NCI-H446 (cell line): ENCODE results near the gene ALOX12.

Experiments used
- DNase-seq, 2 experiments: peaks; one replicate each; lab custom pipeline; 2025; lab: John Stamatoyannopoulos, UW

The ALOX12 gene

DNA sequence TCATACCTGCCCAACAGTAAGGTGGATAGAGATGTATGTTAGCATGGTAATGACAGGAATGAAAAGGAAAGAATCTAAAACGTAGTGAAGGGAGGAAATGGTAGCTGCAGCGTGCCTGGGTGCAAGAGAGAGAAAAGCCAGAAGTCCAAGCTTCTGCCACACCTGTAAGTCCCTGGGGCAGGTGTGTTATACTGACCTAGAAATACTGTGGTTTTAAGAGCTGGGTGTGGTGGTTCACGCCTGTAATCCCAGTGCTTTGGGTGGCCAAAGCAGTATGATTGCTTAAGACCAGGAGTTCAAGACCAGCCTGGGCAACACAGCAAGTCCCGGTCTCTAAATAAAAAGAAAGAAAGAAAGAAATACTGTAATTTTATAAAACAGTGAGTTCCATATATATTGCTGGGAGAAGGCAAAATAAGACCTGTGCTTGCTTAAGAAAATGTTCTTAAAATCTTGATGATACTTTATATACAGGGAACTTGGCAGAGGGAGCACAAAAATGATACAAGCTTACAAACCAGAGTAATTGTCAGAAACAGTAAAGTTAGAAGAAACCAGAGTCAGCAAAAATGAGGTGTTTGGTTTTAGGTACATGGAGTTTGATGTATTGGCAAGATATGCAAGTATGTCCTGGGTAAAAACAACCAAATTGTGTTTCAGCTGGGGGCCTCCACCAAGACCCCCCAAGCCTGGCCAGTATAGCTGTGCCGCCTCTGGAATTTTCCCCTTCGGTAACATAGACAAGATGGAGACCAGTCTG, 6.6 kb downstream of the ALOX12 start:
- no peak for DNase-seq

DNA sequence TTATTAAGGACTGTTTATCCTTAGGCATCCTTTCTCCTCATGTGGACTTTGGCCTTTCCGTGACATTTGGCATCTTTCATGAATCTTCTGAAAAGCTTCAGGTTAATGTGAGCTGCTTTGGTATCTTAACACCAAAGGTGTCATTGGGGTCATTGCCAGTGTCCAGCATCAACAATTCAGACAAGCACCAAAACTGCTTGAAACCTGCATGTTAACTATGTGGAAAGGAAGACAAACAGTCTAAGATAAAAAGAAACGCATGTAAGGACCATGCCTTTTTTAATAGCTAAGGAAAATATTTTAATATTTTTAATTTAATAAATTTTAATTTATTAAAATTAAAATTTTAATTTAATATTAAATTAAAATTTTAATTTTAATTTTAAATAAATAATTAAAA, 7.9 kb downstream of the ALOX12 start:
- DNase-seq = no peak

DNA sequence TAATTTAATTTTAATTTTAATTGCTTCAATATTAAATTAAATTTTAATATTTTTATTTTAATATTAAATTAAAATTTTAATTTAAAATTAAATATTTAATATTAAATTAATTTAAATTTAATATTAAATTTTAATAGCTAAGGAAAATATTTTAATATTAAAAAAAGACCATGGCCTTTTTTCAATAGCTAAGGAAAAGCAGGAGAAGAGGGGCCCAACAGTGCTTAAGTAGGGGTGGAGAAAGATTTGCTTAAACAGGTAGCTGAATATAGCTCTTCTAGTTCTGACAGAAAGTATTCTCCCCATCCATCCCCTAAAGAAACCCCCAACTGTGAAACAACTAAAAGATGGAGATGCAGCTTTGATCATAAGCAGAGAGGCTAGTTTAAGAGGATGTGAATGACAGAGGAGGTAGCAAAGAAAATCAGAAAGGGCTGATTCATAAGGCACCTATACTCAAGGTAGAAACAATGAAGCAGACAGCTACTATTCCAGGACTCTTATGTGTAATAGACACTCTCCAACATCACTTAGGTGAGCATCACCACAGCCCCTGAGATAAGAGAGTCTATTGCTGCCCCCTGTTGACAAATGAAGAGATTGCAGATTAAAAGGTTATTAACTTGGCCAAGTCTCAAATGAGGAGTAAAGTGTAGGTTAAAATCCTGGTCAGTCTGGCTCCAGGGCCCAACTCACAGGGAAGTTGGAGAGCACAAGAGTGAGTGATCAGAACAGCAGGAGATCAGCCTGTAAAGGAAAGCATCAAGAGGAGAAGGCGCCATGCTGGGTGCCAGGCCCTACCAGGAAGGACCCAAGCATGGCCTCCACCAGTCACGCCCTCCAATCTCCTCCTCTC, 8.8 kb downstream of the ALOX12 start:
- peak; percentile 45 to 67 for DNase-seq

DNA sequence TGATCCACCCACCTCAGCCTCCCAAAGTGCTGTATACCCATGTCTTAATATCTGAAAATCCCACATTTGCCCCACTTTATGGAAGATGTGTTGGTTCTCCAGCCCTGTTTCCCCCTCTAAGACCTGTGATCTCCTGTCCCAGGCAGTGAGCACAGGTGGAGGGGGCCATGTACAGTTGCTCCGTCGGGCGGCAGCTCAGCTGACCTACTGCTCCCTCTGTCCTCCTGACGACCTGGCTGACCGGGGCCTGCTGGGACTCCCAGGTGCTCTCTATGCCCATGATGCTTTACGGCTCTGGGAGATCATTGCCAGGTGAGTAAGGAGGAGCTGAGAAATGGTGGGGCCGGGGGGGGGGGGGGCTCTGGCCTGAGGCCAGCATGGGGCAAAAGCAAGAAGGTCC, 9.9 kb downstream of the ALOX12 start:
- no peak for DNase-seq

DNA sequence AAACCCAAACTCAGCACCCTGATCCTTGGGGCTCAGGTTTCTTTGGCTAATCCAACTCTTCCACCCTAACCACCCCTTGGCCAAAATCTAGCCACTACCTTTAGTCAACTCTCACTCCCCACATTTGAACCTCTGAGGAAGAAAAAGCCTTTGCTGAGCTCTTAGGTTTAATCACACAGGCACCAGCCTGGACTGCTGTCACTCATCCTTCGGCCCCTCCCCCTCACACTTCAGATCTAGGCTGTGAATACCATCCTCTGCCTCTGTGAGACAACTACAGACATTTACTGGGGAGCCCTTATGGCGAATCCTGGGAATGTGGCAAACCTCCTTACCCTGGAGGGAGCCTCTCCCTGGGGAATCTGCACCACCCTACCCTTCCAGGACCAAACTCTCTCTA, 11.3 kb downstream of the ALOX12 start:
- DNase-seq = no peak

DNA sequence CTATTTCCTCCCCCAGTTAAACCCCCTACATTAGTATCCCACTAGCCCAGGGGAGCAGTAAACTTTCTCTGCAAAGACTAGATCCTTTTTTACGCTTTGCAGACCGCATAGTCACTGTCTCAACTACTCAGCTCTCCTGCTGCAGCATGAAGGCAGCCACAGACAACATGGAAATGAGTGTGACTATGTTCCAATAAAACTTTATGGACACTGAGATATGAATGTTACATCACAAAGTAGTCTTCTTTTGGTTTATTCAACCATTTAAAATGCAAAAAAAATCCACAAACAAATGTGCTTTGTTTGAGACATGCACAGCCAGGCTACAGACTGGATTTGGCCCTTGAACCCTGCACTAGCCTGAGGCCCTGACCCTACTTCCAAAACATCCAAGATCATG, 14.7 kb downstream of the ALOX12 start:
- no peak for DNase-seq

DNA sequence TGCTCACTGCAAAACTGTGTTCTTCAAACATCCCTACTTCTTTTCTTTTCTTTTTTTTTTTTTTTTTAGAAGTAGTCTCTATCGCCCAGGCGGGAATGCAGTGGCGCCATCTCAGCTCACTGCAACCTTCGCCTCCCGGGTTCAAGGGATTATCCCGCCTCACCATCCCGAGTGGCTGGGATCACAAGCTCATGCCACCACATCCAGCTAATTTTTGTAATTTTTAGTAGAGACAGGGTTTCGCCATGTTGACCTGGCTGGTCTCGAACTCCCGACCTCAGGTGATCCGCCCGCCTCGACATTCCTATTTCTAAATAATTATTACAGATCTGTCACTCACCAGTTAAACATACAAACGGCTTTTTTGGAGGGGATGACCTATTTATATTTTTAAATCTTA, 15.6 kb downstream of the ALOX12 start:
- no peak for DNase-seq

DNA sequence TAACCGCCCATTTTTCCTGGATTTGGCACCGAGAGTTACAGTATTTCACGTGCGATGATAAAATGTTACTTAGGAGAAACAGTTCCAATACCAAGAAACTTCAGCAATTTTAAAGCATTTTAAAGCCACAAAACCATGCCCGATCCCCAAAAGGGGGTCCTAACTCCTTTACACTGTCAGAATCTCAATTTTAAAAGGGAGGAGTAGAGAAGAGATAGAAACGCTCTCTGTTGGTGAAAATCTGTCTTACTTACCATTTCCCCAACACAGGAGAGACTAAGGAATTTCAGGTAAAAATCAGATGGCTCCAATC, 16.0 kb downstream of the ALOX12 start:
- no peak for DNase-seq

DNA sequence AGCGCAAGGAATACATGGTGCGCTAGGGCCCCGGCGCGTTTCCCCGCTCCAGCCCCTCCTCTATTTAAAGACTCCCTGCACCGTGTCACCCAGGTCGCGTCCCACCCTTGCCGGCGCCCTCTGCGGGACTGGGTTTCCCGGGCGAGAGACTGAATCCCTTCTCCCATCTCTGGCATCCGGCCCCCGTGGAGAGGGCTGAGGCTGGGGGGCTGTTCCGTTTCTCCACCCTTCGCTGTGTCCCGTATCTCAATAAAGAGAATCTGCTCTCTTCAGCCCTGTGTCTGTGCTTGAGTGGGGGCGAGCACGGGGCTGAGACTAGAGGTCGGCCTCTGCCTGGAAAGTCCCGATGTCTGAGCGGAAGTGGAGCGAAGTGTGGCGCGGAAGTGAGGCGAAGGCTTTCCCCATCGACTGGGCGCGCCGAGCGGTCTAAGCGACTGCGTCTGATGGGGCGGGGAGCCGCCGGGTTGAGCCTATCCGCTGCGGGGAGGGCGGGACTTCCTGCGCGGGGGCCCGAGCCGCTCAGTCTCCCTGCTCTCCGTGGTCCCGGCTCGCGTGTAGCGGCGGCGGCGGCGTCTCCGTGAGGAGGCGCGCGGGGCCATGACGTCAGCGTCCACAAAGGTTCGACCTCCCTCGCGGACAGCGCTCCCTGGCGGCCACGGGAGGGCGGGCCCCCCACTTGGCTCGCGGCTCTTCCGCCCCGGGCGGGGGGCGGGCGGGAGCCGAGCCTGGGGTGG, 18.6 kb downstream of the ALOX12 start:
- DNase-seq = peak; percentile 90 to 96

DNA sequence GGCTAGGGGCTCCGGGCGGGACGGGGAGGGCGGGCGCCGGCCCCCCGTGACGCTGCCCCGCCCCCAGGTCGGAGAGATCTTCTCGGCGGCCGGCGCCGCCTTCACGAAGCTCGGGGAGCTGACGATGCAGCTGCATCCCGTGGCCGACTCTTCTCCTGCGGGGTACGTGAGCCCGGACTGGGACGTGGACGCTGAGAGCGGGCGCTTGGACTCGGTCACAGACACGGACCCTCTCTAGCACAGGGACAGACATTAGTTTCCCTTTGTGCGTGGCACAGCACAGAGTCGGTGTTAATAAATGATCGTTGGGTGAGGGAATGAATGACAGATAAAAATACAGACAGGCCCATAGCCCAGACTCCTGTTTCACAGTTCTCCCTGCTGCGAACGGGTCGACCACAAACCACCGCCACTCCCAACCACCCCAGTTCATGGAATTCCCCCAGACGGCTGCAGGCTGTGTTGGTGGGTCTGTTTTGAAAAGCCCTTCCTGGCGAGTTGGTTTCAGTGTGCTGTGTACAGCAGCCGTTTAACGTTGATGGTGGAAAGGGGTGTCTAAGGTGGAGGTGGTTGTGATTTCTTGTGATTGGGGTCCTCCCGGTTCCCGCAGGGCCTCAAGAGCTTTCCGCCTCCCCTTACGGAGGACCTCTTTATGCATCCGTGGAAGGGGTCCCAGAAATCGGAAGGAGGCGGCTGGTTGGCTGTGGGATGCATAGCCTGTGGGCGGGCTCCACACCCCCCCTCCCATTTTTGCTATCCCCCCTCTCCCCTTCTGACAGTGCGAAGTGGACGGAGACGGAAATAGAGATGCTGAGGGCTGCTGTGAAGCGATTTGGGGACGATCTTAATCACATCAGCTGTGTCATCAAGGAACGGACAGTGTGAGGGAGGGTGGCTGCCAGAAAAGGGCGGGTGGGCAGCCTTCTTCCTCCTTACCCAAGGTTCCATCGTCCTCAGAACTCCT, 19.4 kb downstream of the ALOX12 start:
- no peak for DNase-seq

DNA sequence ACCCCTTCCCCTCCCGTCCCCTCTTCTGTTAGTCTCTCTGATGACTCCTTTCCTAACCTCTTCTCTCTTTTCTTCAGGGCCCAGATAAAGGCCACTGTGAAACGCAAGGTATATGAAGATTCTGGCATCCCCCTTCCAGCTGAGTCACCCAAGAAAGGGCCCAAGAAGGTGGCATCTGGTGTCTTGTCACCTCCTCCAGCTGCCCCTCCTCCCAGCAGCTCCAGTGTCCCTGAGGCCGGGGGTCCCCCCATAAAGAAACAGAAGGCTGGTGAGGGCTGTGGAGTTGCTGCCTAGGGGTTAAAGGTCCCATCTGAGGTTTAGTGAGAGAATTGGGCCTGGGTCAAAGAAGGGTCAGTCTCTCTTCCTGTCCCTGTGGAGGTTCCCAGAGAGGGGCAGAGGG, 20.6 kb downstream of the ALOX12 start:
- no peak for DNase-seq

DNA sequence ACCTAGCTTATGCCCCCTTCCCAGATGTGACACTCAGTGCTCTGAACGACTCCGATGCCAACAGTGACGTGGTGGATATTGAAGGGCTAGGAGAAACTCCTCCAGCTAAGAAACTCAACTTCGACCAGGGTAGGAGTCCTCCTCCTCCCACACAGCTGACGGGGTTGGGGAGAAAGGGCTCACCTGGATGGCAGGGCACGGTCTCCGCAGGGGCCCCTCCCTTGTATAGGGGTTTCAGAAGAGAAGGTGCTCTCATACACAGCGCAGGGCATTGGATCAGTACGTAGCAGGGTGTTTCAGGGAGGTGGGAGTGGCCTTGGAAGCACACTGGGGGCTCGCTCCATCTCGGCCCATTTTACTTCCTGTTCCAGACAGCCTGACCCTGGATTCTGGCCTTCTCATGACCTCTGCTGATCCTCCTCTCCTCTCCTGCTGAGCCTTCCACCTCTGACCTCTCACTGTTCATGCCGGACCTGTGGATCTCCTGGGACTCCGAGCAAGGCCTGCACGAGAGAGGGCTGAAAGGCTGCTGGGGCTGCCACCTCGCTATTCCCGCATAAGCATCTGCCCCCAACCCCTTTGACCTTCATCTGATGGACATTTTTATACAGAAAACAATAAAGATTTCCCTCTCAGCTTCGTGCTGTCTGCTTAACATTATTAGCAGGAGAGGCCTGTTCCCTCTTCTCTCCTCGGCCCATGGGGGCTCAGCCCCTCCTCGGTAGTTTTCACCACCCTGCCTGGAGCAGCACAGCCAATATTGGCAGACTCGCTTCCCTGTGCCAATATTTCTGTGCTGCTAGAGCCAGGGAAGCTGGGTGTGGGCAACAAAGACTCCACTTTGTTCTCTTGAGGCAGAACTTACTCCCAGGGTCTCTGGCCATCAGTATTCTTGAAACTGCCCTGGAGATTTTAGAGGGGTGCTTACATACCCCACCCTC, 21.3 kb downstream of the ALOX12 start:
- no peak for DNase-seq

DNA sequence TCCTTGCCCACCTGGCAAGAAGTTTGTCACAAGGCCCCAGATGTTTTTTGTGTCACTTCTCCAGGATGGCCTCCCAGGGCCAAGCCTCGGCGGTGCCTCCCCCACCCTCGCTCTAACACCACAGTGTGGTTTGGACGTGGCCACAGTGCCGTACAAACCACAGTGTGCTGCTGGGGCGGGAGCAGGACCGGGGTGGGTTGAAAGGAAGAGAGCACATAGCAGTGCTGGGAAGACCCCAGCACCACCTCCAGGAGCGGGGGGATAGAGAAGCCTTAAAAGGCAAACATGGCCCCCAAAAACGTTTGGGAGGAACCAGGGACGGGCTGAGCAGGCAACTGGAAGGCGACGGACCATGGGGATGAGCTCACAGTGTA, 22.0 kb downstream of the ALOX12 start:
- DNase-seq = no peak

DNA sequence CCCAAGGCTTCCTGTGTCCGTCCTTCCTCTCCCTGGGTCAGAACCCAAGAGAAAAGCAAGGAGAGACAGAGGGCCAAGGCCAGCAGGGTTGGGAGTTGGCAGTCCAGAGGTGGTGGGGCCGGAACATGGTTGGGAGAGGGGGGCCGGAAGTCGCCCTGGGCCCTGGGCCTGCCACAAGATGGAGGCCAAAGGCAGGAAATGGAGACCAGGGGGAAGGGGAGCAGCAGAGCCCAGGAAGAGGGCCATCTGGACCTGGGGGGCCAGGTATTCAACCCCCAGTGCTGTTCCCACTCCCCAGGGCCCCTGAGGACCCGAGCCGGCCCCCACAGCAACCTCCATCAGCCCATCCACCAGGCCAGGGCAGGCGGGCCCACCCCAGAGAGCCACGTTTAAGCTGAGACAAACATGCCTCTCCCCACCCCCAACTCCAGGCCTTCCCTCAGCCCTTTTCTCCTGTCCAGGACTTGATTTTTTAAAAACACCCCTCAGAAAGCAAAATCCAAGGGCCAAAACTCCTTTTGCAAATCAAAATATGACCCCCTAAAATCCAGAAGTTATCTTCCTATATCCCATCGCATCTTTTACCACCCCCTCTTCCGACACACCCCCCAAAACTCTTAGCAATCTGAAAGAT, 22.6 kb downstream of the ALOX12 start:
- DNase-seq = no peak

DNA sequence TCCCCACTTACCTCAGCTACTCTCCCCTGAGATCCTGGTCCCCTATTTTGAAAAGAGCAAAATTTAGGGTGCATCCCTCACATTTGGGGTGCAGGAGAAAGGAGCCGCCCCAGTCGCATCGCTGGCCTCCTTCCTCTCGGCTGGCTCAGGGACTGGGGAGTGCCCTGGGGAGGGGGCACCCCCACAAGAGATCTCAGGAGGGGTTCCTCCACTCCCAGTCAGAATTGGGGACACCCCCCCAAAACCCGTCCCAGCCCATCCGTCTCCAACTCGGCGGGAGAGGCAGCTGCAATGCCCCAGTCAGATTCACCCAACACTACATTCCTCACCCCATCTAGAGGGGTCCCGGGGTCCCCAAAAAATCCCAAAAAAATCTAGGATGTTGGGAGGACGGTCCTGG, 23.5 kb downstream of the ALOX12 start:
- no peak for DNase-seq

DNA sequence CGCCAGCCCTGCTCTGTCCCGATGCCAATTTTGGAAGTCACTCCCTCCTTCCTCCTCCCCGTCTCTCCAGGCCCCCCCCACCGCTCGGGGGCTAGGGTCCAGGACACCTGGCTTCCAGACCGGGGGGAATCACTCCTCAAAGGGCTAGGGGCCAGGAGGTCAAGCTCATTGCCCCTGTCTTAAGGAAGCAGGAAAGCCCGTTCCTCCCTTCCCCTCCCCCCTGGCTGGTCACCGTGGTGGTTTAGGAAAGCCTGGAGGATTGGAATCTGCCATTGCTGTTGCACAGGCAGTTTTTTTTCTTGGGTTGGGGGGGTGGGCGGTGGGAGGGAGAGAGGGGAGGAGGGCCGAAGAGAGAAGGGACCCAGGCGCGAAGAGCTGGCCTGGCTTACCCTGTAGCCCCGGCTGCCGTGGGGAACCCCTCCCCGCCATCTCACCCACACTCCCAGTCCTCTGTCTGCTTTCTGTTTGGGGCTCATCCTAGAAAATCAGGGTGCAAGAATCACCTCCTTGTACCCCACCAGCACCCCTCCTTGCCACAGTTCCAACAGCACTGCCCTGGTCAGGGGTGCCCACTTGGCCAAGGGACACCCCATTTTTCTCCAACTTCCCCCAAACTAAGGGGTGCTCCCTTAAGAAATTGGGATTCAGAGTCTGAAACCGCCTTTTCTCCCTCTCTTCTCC, 24.1 kb downstream of the ALOX12 start:
- peak; percentile 59 to 64 for DNase-seq

DNA sequence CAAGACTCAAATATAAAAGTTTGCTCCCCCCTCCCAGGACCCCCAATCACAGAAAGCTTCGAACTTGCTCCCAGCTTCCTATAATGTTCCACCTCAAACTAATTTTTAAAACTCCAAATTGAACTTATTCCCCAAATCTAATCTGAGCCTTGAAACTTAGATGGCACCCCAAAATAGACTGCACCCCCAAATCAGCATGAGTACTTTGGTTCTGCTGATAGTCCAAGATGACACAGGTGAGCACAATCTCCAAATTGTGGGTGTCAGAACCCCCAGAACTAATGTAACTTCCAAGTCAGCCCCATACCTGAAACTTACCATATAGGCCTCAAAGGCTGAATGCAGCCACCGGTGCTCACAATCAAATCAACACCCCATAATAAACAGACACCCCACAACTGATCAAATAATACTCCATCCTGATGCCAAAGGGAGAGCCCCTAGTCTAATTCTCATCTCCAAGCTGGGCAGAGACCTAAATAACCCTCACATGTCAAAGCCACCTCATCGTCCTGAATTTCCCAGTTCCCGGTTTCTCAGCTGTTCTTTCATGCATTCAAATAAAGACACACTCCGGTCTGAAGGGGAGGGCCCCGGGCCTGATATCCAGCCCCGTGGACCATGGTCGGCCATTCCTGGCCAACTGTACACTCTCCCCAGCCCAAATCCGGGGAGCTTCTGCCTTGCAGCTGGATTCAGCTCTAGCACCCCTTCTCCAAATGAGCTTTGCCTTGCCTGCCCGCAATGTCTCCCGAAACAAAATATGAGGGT, 25.2 kb downstream of the ALOX12 start:
- DNase-seq = no peak

DNA sequence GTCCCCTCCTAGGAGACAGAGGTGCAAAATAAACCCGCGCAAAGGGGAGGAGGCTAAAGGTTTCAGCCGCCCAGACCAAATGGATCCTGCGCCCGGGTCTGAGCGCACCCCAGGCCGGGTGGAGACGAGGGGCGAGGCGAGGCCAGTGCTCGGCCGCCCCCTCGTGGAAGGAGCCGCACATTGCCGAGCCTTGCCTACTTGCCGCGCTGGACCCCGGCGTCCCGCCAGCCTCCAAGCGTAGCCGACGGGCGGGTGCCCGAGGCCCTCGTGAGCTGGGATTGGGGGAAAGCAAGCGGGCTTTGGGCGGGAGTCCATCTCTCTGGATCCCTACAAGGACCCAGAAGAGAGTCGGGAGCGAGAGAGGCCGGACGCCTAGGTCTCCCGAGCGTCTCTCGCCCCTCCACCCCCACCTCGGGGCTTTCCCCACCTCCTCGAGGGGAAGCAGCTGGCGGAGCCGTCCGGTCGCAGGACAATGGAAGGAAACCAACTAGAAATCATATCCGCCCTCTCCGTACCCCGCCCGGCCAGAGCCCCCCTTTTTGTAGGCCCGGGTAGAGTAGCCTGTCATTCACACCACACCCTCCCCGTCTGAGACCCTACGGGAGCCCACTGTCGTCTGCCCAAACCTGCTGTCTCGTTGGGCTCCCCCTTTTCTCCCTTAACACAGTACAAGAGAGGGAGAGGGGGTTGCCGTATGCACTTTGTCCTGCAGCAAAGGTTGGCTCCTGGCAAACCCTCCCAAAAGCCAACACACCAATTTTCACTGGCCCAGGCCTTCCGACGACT, 26.3 kb downstream of the ALOX12 start:
- peak; percentile 45 to 83 for DNase-seq
